Measurements from ENCODE around the gene ABLIM1. TPM values are rescaled to one million over a fixed set of nuclear protein-coding genes. Genes with fewer than 3 reads are reported as not detected.

The ABLIM1 gene
- total RNA-seq, 4 donors from 2014 or later = 152 to 373 (median 209) TPM

- Histone ChIP-seq H3K27me3 (no peaks in the 10 kb centered on the region), H3K36me3 (no peaks in the 10 kb centered on the region), H3K27ac (no peak overlapping the region), H3K4me1 (peaks cover 0 to 5% (median 0%) of the 10 kb centered on the region in 4 donors), H3K9me3 (no peaks in the 10 kb centered on the region), H3K4me3 (no peak overlapping the region)
- TF ChIP-seq CTCF (IDR thresholded peaks at IDR 0.05) = no peak
- TF ChIP-seq EP300 (IDR thresholded peaks at IDR 0.05) = no peak
- no peak for TF ChIP-seq POLR2A (IDR thresholded peaks at IDR 0.05)
- WGBS, 2 donors = 90 to 94% methylated on average over 4 of the region's 4 CpGs
- DNase-seq (ENCODE audit: low spot score in 2 of 2) = no peak
Measured at GRCh38 chr10:114674346-114674745, 16.3 kb upstream of the ABLIM1 start.

- no peaks in the 10 kb centered on the region for H3K9me3 ChIP-seq
- no peak overlapping the region for H3K27ac ChIP-seq
- peaks cover 0 to 14% (median 9%) of the 10 kb centered on the region in 4 donors for H3K4me1 ChIP-seq
- H3K36me3 ChIP-seq = no peaks in the 10 kb centered on the region
- DNase-seq (ENCODE audit: low spot score in 2 of 2) = no peak
- H3K4me3 ChIP-seq = no peak overlapping the region
- no peaks in the 10 kb centered on the region for H3K27me3 ChIP-seq
- 87% methylated on average over 3 of the region's 3 CpGs for WGBS, 2 donors
- no peak for TF ChIP-seq POLR2A (IDR thresholded peaks at IDR 0.05)
- no peak for TF ChIP-seq EP300 (IDR thresholded peaks at IDR 0.05)
- TF ChIP-seq CTCF (IDR thresholded peaks at IDR 0.05) = no peak
Measured at GRCh38 chr10:114669648-114670047, 11.6 kb upstream of the ABLIM1 start.

GRCh38 chr10:114668375-114669080, 10.5 kb upstream of the ABLIM1 start:
- TF ChIP-seq POLR2A (IDR thresholded peaks at IDR 0.05) (no peak), CTCF (IDR thresholded peaks at IDR 0.05) (no peak), EP300 (IDR thresholded peaks at IDR 0.05) (no peak)
- no peak for DNase-seq (ENCODE audit: low spot score in 2 of 2)
- 93 to 94% methylated on average over 6 of the region's 6 CpGs for WGBS, 2 donors
- Histone ChIP-seq H3K4me1 (peaks cover 0 to 15% (median 11%) of the 10 kb centered on the region in 4 donors), H3K36me3 (no peaks in the 10 kb centered on the region), H3K27ac (no peak overlapping the region), H3K27me3 (no peaks in the 10 kb centered on the region), H3K4me3 (no peak overlapping the region), H3K9me3 (no peaks in the 10 kb centered on the region)

GRCh38 chr10:114665873-114666272, 7.8 kb upstream of the ABLIM1 start:
- DNase-seq (ENCODE audit: low spot score in 2 of 2) = no peak
- TF ChIP-seq CTCF (IDR thresholded peaks at IDR 0.05) (no peak), POLR2A (IDR thresholded peaks at IDR 0.05) (no peak), EP300 (IDR thresholded peaks at IDR 0.05) (no peak)
- Histone ChIP-seq H3K4me3 (no peak overlapping the region), H3K9me3 (peaks cover 0 to 6% (median 0%) of the 10 kb centered on the region in 4 donors), H3K36me3 (no peaks in the 10 kb centered on the region), H3K27ac (peak overlapping the region in 1 of 4 donors; percentile 45), H3K4me1 (peaks cover 0 to 15% (median 11%) of the 10 kb centered on the region in 4 donors), H3K27me3 (no peaks in the 10 kb centered on the region)
- 64 to 68% methylated on average over 1 of the region's 1 CpG for WGBS, 2 donors

GRCh38 chr10:114665406-114665805, 7.3 kb upstream of the ABLIM1 start:
- no peaks in the 10 kb centered on the region for H3K27me3 ChIP-seq
- peak overlapping the region in 1 of 4 donors; percentile 45 for H3K27ac ChIP-seq
- WGBS, 2 donors = 20 to 21% methylated on average over 2 of the region's 2 CpGs
- peaks cover 0 to 15% (median 11%) of the 10 kb centered on the region in 4 donors for H3K4me1 ChIP-seq
- no peak overlapping the region for H3K4me3 ChIP-seq
- H3K9me3 ChIP-seq = peaks cover 0 to 6% (median 0%) of the 10 kb centered on the region in 4 donors
- DNase-seq (ENCODE audit: low spot score in 2 of 2) = no peak
- H3K36me3 ChIP-seq = no peaks in the 10 kb centered on the region
- no peak for TF ChIP-seq CTCF (IDR thresholded peaks at IDR 0.05)
- TF ChIP-seq POLR2A (IDR thresholded peaks at IDR 0.05) = no peak
- no peak for TF ChIP-seq EP300 (IDR thresholded peaks at IDR 0.05)
